HG03060 (cell line): ENCODE data around the gene GARIN5B.
A peak's percentile ranks its signal among the peaks of the same experiment; 100 is the strongest.
"Not testable (repeated sequence)": the region's sequence is repeated elsewhere in the genome, so short reads cannot be mapped to it uniquely, and the experiment has no call there.

Experiments used
- ATAC-seq: cut with Tn5 transposase; IDR thresholded peaks from one replicate; pipeline ENCODE4 v1.9.1; 2021; ENCODE audit warnings: low read depth, moderate number of reproducible peaks; ENCODE audit not compliant: unreplicated experiment

Gene GARIN5B

DNA sequence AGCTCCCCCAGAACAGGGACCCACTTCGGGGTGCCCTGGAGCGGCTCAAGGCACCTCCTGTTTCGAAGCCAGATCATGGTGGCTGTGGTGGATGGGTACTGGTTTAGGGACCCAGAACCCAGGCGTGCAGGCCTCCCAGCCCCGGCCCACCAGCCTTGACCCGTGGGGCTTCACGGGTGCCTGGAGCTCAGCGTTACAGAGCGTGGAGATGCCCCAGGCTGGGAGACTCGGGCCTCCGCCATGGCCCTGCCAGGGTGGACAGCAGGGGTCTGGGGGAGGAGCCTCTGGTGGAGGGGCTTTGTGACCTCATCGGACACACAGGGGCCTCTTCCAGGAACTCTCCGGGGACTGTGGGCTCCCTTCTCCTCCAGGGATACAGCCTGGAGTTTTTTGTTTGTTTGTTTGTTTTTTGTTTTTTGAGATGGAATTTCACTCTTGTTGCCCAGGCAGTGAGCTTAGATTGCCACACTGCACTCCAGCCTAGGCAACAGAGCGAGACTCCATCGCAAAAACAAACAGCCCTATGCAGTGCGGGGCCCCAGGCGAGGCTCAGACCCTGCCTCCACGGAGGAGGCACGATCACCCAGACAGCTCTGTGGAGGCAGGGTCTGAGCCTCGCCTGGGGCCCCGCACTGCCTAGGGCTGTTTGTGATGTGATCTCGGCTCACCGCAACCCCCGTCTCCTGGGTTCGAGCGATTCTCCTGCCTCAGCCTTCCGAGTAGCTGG is at the start of gene GARIN5B:
TSS of gene GARIN5B (minus strand) at position 271 of the 727 bp plus-strand sequence. CDS start at position 77, 194 bp downstream.
- no peak for ATAC-seq

DNA sequence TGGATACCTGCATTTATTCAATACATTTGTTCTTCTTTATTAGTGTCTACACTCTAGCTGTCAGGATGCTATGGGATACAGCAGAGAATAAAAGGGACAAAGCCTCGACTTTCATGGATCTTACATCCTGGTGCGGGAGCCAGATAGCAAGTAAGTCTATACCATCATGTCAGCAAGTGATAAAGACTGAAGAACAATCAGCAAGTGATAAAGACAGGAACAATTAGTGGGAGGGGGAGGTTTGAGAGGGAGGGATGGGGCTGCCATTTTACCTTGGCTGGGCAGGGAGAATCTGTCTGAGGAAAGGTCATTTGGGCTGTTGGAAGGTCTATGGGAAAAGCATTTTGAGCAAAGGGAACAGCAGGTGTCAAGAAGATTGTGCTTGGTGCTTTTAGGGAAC is 47.1 kb upstream of the GARIN5B start:
- ATAC-seq, result no peak

DNA sequence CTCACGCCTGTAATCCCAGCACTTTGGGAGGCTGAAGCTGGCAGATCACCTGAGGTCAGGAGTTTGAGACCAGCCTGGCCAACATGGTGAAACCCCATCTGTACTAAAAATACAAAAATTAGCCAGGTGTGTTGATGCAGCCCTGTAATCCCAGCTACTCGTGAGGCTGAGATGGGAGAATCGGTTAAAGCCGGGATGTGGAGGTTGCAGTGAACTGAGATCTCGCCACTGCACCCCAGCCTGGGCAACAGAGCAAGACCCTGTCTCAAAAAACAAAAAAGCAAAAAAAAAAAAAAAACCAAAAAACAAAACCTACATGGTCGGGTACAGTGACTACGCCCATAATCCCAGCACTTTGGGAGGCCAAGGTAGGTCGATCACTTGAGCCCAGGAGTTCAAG is 46.1 kb upstream of the GARIN5B start:
- ATAC-seq, result not testable (repeated sequence)

DNA sequence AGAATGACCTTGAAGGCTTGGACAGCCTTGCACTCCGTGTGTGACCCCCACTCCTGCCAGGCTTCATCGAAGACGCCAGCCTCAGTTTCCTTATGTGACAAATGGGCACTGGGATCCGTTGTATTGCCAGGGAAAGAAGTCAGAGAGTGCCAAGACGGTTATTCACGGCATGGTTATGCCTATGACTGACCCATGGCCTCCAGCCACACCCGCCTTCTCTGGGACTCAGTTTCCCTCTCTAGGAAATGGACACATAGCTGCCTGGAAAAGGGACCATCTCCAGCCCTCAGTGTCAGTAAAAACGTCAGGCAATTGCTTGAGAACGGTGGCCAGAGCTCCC is 45.4 kb upstream of the GARIN5B start:
- no peak for ATAC-seq

DNA sequence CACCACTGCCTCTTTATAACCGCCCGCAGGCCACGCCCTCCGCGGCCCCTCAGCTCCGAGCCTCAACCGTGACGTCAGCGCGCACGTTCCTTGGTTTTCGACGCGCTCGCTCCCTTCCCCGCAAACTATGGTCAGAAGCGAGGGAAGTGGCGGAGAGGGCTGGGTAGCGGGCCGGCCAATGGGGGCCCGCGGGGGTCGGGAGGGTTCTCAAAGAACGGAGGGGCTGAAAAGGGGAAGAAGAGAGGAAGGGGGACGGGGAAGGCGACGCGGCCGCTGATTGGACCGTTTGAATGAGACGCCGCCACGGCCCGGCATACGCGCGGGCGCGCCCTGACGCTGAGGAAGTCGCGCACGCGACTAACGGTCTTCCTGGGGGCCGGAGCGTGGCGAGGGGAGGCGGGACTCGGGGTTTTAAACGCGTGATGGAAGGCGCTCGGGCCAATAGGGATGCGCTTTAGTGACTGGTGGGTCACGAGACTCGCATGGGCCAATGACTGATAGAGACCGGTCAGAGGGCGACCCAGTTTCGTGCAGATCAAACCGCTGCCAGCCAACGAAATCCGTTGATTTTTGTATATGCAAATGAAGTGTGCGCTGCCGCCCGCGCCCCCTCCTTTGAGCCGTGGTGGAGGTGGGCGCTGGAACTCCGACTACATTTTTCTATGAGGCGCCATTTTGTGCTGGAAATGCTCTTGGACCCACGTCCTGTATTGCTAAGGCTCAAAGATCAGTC is 44.9 kb upstream of the GARIN5B start:
- ATAC-seq, result peak; percentile 68

DNA sequence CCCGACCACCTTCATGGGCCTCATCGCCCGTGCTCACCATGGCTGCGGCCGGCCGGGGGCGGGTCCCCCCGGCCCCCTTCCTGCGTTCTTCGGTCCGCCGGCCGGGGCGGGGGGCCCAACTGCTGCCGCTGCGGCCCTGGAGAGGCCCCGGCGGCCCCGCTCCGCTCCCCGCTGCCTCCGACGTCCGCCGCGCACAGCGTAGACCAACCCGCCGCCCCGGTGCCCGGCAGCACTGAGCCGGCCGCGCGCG is 44.4 kb upstream of the GARIN5B start, which contains the start of gene UBE2S:
TSS of gene UBE2S (minus strand) at position 239 of the 250 bp plus-strand sequence. CDS start at position 40, 199 bp downstream.
- ATAC-seq, result not testable (repeated sequence)

DNA sequence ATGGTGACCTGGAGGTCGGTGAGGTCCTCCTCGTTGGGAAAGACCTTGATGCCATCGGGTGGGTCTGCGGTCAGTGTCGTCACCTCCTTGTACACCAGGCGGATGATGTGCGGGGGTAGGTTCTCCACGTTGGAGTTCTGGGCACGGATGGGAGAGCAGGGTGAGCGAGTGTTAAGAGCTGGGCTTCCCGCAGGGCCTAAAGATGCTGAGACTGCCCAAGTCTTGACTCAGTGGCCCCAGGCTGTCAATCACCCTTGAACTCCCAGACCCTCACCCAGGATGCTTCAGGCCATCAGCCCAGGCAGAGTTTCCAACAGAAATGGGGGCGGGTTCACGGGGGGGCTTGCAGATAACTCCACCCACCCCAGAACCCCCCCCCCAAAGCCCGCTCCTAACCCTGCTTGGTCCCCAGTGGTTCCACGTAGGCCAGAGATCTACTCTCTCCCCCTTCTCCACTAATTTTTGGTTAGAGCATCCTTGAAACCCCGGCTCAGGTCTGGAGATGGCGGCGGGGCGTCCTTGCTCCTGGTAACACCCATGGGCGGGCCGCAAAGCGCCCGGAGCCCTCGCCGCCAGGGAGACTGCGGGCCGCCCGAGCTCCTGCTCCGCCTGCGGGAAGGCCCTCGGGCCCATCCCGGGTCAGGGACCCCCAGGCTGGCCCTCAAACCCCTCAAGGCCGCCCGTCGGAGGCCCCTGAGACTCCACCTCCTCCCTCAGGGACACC is 43.9 kb upstream of the GARIN5B start:
- no peak for ATAC-seq

DNA sequence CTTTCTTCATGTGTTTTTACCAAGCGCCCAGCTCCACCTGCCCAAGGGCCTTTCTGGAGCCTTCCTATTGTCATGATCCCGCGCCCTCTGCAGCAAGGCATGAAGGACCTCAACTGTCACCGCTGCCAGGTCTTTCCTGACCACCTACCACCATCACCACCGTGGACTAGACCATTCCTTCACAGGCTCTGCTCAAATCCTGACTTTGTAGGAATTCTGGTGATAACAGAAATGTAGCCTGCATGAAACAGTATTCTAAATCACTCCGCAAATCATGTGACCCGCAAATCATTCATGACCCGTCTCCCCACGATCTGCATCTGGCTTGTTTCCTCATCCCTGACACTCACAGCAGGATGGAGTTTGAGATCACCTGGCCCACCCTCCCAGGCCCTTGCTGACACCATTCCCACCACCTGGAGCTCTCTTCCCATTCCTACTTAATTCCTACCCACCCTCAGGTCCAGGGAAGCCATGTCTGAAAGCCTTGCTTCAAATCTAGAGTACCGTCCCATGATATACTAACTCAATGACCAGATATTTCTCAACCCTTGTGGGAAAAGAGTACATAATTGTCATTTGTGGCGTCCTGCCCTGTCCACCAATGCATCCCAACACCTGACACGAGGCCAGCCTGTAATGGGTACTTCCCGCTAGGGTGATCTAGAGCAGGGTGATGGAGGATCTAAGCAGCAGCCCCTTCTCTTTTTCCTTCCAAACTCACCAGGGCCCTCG is 43.2 kb upstream of the GARIN5B start:
- ATAC-seq, result no peak

DNA sequence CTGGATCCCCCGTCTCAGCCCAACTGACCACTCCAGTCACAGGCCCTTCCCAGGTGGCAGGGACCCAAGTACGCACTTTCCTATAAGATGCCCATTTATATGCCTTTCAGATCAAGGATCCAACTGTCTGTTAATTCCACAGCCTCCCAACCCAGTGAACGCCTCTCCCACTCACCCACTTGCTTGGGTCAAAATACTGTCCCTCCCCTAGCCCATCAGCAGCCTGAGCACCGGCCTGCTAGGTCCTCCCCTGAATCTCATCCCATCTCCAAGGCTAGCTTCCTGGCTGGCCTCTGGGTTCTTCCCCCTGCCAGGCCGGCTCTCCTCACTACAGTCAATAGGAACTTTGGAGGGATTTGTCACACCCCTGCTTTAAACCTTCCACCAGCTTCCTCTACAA is 42.6 kb upstream of the GARIN5B start:
- no peak for ATAC-seq

DNA sequence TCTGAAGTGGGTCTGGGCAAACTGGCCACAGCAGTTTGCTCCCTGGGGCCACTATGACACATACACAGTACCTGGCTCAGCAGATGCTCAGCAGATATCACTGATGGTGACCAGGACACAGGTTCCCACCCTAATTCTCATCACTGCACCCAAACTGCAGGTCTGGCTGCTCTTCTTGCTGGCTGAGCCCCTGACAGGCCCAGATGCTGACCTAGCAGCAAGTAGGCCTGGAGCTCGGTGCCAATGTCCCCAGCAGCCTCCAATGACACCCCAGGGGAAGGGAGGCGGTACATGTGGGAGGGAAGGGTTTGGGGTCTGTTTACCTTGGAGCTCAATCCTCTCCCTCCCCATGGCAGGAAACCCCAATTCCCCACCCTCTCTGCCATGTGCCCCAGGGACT is 39.4 kb upstream of the GARIN5B start:
- no peak for ATAC-seq

DNA sequence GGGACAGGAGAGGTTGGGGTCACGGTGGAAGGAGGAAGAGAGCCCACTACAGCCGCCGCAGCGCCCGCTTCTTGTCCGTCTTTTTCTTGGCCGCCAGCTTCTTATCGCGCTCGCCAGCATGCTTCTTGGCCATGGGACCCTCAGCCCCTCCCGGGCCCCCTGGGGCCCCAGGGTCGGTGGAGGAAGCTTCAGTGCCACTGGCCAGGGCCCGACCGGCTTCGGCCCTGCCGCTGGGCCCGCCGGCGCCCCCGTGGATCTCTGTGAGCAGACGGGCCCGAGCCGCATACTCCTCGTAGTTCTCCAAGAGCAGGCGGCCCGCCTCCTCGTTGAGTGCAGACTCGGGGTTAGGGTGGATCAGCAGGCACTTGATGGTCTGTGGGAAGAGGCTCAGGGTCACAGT is 38.3 kb upstream of the GARIN5B start:
- not testable (repeated sequence) for ATAC-seq

DNA sequence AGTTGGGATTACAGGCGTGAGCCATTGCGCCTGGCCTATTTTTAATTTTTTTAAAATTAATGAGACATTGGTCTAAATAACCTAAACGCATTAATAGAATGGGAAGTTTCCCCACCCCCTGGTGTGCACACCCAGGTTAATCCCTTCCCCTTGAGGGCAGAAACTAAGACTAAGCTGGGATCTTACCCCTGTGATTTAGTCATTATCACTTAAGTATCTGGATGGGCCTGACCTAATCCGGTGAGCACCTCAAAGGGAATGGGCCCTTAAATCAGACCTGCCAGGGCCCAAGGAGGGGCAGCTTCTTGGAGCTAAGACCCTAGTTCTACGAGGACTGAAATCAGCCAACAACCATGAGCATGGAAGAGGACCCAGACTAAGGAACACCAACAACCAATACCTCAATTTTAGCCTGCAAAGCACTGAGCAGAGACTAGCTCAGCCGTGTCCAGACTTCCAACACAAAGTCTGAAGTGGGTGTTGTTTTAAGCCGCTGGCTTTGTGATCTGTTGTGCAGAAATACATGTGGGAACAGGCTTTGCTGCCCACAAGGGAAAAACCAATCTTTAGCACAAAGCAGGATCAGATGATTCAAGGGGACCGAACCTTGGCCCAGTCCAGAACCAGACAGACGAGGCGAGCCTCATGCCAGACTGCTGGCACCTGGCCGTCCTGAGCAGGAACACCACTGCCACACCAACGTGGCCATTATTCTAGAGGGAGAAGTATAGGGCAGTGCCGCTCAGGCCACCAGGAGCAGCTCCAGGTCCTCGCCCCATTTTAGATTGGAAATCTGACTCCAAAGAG is 37.4 kb upstream of the GARIN5B start:
- no peak for ATAC-seq

DNA sequence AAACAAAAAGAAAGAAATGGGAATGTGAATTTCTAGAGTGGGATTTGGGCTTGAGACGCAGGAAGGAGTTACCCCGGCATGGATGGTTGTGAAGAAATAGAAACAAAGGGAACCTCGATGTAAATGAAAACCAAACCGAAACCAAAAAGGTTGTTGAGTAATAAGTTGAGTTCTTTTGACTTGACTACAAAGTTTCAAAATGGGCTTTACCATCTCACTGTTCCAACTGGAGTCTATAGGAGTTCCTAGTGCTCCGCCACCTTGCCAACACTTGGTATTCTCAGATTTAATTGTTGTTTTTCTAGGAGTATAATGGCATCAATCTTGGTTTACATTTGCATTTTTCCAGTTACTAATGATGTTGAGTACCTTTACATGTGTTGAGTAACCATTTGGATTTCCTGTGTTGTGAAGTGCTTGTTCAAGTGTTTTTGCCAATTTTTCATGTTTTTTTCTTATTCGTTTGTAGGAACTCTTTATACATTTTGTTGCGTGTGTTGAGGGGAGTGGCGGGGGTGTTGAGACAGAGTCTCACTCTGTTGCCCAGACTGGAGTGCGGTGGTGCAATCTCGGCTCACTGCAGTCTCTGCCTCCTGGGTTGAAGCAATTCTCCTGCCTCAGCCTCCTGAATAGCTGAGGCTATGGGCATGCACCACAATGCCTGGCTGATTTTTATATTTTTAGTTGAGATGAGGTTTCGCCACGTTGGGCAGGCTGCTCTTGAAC is 35.3 kb upstream of the GARIN5B start:
- ATAC-seq, result no peak

DNA sequence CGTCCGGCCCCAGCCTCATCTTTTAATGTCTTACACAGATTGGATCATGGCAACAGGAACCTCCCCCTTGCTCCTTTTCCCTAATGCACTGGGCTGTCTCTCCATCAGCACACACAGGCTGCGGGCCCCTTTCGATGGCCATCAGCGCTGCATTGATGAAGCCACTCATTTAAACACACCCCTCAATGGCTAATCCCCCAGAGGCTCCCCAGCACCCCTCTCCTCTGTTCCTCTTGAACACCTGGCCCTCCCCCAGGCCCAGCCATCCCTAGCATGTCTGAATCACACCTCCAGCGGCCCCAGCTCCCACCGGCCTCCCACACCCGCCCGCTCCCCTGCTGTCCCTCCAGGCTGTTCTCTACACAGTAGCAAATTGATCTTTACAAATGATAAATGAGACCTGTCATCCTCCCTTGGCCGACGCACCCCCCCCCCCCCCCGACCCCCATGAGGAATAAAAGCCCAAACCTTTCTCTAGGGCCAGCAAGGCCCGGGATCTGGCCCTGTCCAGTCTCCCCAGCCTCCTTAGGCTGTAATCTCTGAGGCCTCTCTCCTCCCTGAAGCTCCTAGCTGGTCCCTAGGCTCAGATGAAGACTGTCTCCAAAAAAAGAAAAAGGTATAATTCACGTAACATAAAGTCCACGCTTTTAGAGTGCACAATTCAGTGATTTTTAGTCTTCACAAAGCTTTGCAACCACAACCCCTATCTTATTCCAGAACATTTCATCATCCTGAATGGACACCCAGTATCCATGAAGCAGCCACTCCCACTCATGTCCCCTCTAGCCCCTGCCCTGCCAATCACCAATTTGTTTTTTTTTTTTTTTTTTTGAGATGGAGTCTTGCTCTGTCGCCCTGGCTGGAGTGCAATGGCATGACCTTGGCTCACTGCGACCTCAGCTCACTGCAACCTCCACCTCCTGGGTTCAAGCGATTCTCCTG is 30.0 kb upstream of the GARIN5B start:
- no peak for ATAC-seq

DNA sequence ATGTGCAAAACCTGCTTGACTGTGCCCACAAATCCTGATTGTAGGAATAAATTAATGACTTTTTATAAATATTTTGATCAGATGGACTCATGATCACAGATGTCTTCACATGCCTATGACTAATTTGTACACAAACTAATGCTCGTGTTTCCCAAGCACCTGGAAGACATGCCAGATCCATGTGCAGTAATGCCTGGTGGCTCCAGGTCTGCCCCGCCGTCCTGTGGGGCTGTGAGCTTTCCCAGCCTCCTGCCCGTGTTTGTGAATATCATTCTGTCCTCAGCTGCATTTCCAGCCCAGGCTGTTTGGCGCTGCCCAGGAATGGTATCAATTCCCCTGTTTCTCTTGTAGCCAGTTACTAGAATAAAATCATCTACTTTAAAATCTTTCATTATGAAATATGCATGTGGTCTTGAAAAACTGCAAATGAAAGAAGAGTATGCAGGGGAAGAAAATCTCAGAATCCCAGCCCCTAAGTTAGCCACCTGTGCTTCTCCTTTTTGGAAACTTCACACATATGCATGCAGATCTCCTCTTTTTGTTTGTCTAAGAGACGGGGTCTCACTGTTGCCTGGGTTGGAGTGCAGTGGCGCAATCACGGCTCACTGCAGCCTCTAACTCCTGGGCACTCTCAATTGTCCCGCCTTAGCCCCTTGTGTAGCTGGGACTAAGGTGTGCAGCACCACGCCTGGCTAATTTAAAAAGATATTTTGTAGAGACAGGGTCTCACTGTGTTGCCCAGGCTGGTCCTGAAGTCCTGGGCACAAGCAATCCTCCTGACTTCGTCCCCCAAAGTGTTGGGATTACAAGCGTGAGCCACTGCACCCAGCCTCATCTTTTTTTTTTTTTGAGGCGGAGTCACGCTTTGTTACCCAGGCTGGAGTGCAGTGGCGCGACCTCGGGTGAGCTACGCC is 28.9 kb upstream of the GARIN5B start:
- ATAC-seq, result no peak

DNA sequence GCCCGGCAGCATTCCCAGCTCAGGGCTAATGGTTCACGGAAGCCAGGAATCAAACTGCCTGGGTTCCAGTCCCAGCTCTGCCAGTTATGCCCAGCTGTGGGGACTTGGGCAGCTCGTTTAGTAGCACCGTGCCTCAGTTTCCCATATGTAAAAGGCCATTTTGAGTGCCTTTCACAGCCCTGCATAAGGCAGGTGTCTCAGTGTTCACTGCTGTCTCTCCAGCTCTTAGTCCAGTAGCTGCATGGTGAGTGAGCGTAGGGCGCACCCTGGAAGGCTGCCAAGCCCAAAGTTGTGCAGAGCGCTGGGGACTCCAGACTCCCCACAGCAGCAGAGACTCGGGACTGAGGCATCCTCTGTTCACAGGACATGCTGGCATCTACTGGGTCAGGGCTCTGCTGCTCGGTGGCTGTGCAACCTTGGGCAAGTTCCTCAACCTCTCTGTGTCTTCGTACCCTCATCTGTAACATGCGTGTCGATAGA is 28.2 kb upstream of the GARIN5B start:
- ATAC-seq, result no peak

DNA sequence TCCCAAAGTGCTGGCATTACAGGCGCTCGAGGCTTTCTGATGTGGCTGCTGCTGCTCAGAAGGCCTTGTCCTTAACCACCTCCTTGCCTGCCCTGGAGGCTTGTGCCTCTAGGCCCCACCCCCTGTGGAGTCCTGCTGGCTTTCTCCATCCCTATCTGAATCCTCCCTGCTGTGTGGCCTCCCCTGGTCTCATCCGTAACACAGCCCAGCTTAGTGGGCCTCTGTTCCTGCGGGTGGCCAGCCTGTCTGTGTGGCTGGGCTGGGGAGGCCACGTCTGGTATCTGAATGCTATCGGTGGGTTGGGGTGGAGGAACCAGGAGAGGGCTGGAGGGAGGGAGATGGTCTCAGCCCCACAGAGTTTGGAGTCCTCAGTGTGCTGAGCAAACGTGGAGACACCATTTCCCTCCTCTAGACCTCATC is 27.4 kb upstream of the GARIN5B start:
- no peak for ATAC-seq
